HG03196 (cell line): ENCODE data around the gene P2RY11.

Experiments
- ATAC-seq: cut with Tn5 transposase; IDR thresholded peaks from one replicate; pipeline ENCODE4 v1.9.1; 2021; ENCODE audit not compliant: unreplicated experiment

Gene P2RY11

GRCh38 chr19:10137751-10138682 lies 26.5 kb downstream of the P2RY11 start:
- ATAC-seq = no peak

- ATAC-seq = no peak
These were observed 27.6 kb downstream of the P2RY11 start for GRCh38 chr19:10138879-10139795.

DNA sequence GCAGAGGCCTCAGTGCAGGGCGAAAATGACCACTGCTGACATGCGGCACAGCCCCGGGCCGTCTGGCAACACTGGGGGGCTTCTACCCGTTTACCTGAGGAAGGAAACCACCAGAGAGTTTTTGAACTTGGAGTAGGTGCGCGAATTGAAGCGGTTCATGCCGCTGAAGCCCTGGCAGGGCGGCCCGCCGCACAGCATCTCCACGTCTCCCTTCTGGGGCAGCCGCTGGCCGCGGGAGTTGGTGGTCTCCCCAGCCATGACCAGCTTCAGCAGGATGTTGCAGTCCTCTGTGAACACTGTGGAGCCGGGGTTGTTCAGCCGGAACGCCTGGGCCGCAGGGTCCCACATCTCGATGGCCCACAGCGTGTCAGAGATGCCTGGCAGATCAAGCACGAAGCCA lies 28.5 kb downstream of the P2RY11 start:
- no peak for ATAC-seq

- ATAC-seq = no peak
These were observed 30.0 kb downstream of the P2RY11 start for GRCh38 chr19:10141479-10141878.

GRCh38 chr19:10141973-10142372 lies 30.5 kb downstream of the P2RY11 start:
- no peak for ATAC-seq

DNA sequence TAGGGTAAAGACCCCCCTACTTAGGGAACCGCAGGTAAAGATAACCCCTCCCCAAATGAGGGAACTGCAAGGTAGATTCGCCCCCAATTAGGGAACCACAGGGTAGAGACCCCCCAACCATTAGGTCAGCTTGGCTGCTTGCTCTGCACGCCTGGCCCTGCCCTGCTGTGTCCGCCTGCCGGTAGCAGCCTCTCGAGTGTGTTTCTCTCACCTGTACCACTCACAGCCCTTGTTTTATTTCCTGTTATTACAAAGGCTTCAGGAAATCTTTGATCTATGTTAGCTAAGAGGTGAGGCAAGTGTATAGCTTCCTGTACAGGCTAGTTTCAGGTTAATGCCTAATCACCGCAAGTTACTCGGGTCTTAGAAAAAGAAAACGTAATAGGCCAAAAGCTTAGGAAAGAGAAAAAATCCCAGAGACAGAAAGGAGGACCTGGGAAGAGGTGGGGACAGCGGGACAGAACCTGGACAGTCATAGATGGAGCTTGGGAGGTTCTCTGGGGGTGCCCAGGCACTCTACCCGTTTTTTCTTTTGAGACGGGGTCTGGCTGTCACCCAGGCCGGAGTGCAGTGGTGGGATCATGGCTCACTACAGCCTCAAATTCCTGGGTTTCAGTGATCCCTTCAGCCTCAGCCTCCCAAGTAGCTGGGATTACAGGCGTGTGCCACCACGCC lies 31.3 kb downstream of the P2RY11 start:
- ATAC-seq = no peak

DNA sequence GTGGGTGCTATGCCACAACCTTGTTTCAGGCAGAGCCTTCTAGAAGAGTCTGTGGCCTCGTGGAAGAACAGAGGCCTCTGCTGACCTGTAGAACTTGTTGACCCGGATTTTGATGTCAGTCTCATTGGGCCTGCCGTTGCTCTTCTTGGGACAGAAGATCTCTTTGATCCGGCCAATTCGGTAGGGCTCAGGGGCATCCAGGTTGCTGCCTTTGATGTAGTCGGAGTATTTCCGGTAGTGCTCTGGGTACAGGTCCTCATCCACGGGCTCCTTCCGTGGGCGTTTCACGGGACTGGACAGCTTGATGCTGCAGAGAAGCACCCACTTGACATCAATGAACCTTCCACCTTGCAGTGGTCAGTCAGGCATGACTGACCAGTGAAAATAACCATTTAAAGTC lies 32.2 kb downstream of the P2RY11 start:
- no peak for ATAC-seq

GRCh38 chr19:10144361-10144760 lies 32.9 kb downstream of the P2RY11 start:
- no peak for ATAC-seq

DNA sequence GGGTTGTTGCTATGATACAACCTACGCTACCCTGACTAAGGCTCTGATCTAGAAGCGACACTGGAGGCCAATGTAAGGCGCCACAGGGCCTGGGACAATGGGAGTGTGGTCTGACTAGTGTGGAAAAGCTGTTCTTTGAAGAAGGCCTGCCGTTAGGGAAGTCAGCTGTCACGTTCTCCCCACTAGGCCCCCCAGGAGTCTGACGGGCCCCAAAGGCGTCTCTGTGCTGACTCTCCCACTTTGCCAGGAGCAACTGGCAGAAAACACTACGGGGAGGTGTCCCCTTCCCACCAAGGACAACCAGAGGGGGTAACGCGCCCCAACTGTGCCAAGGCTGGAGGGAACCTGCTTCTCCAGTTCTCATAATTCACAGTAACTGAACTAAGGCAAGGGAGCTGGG lies 33.5 kb downstream of the P2RY11 start:
- ATAC-seq = no peak

- no peak for ATAC-seq
These were observed 34.6 kb downstream of the P2RY11 start for GRCh38 chr19:10146142-10146541.

DNA sequence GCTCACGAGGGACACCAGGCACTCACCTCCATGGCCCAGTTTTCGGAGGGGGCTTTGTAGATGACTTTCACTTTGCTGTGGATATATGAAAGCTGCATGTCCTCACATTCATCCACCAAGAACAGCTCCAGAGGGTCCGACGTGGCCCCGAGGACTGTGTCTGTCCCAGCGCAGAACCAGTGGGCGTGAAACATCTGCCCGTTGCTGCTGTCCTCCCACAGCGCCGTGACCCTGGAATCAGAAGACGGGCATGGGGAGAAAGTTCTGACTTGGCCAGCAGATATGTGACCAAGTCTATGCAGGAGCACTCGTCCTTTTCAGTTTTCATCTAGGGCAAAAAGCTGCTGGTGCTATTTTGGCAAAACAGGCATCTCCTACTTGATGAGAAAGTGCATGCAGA lies 37.9 kb downstream of the P2RY11 start:
- no peak for ATAC-seq

- no peak for ATAC-seq
These were observed 40.0 kb downstream of the P2RY11 start for GRCh38 chr19:10151521-10151920.

DNA sequence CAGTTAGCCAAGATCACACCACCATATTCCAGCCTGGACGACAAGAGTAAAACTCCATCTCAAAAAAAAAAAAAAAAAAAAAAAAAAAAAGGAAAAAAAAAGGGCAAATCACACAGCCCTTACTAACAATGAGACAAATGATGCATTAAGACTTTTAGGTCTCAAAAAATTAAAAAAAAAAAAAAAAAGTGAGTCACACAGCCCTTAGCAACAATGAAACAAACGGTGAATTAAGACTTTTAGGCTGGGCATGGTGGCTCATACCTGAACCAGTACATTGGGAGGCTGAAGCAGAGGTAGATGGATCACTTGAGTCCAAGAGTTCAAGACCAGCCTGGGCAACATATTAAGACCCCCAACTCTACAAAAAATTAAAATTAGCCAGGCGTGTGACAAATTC lies 40.6 kb downstream of the P2RY11 start:
- ATAC-seq = no peak

DNA sequence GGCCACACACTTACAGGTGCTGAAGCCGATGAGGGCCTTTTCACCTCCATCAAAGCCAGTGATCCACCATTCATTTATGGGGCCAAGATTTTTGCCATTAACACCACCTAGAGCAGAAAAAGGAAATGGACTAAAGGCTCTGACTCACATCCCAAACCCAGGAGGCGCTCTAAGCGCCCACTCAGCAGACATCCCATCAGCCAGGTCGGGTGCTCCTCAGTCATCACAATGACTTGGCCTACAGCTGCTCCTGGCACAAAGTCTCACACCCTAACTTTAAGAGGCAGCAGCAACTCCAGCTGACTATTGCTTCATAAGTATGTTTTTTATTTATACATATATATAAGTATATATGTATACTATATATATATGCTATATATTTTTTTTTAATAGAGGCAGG lies 44.3 kb downstream of the P2RY11 start:
- no peak for ATAC-seq

GRCh38 chr19:10158071-10158470 lies 46.6 kb downstream of the P2RY11 start:
- no peak for ATAC-seq

DNA sequence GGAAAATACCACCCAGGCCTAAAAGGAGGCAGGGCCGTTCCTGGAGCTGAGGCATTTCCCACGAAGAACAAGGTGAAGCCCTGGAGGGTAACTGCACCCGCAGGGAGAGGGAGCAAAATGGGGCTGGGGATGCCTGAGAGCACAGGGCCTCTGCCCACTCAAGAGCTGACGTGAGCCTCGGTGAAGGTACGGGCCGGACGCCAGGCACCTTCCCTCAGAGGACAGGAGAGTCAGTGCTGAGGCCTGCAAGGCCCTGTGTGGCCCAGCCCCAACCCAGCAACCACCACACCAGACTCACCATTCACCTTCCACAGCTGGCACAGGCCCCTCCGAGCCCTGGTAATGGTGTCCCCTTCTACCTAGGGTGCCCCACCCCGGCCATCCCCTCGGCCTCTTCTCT lies 47.0 kb downstream of the P2RY11 start:
- ATAC-seq = no peak

- no peak for ATAC-seq
These were observed 48.1 kb downstream of the P2RY11 start for GRCh38 chr19:10159610-10160009.

DNA sequence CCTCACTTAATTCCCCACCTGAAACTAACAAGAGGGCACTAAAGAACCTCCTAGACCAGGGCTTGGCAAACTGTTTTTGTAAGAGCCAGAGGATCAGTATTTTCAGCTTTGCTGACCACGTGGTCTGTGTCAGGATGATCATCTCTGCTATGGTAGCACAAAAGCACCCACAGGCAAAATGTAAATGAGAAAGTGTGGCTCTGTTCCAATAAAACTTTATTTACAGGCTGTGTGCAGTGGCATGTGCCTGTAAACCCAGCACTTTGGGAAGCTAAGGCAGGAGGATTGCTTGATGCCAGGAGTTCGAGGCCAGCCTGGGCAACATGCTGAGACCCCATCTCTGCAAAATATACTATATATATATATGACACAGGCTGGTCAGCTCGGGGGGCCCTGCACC lies 52.0 kb downstream of the P2RY11 start:
- no peak for ATAC-seq
